SJSA1 (cell line): ENCODE measurements around the gene ENOX2. TPM values are rescaled to one million over a fixed set of nuclear protein-coding genes. Genes with fewer than 3 reads are reported as not detected.
A peak's percentile ranks its signal among the peaks of the same experiment; 100 is the strongest.

Experiments used
- DNase-seq, 2 experiments: peaks; one replicate each; pipeline ENCODE4 v3.0.0-alpha.2; 2015 to 2020; ENCODE audit warnings: low spot score in 2 of 2, low read depth in 1 of 2
- H3K27ac ChIP-seq: fragments of 250-450 bp; sonication (Bioruptor Pico); 2 replicates; pipeline ENCODE4 v1.5.1; 2020; ENCODE audit warnings: mild to moderate bottlenecking, moderate library complexity
- H3K27me3 ChIP-seq: fragments of 250-450 bp; sonication (Bioruptor Pico); replicated peaks from 2 replicates; pipeline ENCODE4 v1.5.1; 2020; ENCODE audit warnings: mild to moderate bottlenecking, moderate library complexity
- H3K36me3 ChIP-seq: fragments of 250-450 bp; sonication (Bioruptor Pico); 2 replicates; pipeline ENCODE4 v1.5.1; 2020; ENCODE audit warnings: mild to moderate bottlenecking
- H3K4me1 ChIP-seq: fragments of 250-450 bp; sonication (Bioruptor Pico); replicated peaks from 2 replicates; pipeline ENCODE4 v1.6.1; 2021; ENCODE audit warnings: mild to moderate bottlenecking
- H3K4me3 ChIP-seq: fragments of 250-450 bp; sonication (Bioruptor Pico); 2 replicates; pipeline ENCODE4 v1.5.1; 2020; ENCODE audit warnings: mild to moderate bottlenecking
- H3K9me3 ChIP-seq: fragments of 250-450 bp; sonication (Bioruptor Pico); replicated peaks from 2 replicates; pipeline ENCODE4 v1.5.1; 2020; ENCODE audit warnings: mild to moderate bottlenecking
- total RNA-seq: library from RNA; depleted of rRNA; stranded (reverse); fragments of >200 nt; shearing (Covaris generic); gene quantifications from 2 replicates; pipeline ENCODE4 v1.2.3, GENCODE V29; 2014

The ENOX2 gene
- total RNA-seq, 1 experiment from 2014 or later, result 12.5 TPM

DNA sequence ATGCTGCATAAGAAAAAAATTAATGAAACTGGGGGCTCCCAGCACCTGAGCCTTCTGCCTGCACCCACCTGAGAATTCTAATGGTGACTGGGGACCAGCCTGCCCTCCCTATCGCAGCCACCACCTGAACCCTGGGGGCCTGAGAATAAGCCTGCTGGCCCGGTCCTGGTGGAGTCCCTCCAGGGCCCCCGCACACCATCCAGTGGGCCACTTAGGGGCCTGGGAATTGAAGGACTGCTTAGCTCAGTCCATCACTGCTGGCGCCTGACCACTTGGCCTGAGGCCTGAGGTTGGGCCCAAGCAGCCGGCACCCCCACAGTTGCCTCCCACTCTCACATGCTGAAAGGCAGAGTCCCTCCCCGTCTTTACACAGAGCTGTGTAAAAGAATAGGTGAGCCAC lies 230.8 kb downstream of the ENOX2 start:
- Histone ChIP-seq H3K27ac (no peak overlapping the region), H3K27me3 (no peaks in the 10 kb centered on the region), H3K4me1 (peaks cover 8% of the 10 kb centered on the region), H3K4me3 (no peak overlapping the region), H3K36me3 (no peaks in the 10 kb centered on the region), H3K9me3 (no peaks in the 10 kb centered on the region)
- DNase-seq, result no peak

GRCh38 chrX:130669233-130669632 lies 233.8 kb downstream of the ENOX2 start:
- DNase-seq, result peak in 1 of 2 experiments; percentile 10
- Histone ChIP-seq H3K9me3 (no peaks in the 10 kb centered on the region), H3K27ac (no peak overlapping the region)

DNA sequence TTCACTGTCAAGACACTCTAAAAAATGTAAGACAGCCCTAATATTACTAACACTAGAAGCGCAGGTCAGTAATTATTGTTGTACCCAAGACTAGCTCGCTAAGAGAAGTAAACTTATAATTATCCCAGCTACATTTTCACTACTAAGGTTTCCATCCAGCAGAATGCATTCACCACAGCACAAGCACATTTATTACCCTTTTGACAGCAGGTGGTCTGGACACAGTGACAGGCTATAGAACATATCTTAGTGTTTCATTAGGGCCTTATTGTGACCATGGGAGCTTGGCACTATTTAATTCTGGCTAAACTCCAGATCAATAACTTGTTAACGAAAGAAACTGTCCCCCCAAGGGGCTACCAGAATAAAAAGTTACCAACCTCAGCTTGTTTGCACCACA lies 237.7 kb downstream of the ENOX2 start:
- DNase-seq, result no peak
- Histone ChIP-seq H3K36me3 (no peaks in the 10 kb centered on the region), H3K27me3 (no peaks in the 10 kb centered on the region), H3K4me3 (no peak overlapping the region), H3K9me3 (no peaks in the 10 kb centered on the region), H3K27ac (no peak overlapping the region), H3K4me1 (peaks cover 8% of the 10 kb centered on the region)

More at GRCh38 chrX:130669233-130669632, 233.8 kb downstream of the ENOX2 start:
- H3K36me3 ChIP-seq, result no peaks in the 10 kb centered on the region
- peaks cover 8% of the 10 kb centered on the region for H3K4me1 ChIP-seq
- H3K27me3 ChIP-seq, result no peaks in the 10 kb centered on the region
- H3K4me3 ChIP-seq, result no peak overlapping the region

GRCh38 chrX:130658310-130658709 lies 244.7 kb downstream of the ENOX2 start:
- Histone ChIP-seq H3K36me3 (no peaks in the 10 kb centered on the region), H3K27ac (no peak overlapping the region), H3K4me3 (no peak overlapping the region), H3K27me3 (no peaks in the 10 kb centered on the region), H3K9me3 (no peaks in the 10 kb centered on the region), H3K4me1 (no peaks in the 10 kb centered on the region)
- no peak for DNase-seq

DNA sequence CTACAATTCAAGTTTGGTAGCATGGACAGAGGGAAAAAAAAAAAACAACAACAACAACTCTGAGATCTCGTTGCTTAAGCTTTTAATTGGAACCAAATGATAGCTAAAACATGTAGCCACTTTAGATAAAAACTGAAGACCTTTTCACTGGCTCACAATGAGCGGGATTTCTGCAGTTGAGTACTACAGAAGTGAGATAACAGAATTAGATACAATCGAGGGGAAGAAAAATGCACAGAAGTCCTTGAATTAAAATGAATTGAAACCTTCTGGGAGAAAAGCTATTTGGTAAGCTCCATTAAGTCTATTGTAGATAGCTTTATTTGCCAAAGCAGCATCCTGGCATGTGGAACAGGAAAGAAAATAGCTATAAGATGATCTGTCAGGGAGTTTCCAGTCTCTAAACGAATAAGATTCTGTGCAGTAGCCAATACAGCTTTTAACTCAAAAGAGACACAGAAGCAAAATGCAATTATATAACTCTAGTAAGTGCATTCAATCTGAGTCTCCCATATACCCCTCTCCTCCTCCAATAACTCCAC lies 248.5 kb downstream of the ENOX2 start:
- DNase-seq, result no peak
- H3K36me3 ChIP-seq, result no peaks in the 10 kb centered on the region
- H3K27ac ChIP-seq, result no peak overlapping the region
- H3K27me3 ChIP-seq, result no peaks in the 10 kb centered on the region
- no peaks in the 10 kb centered on the region for H3K4me1 ChIP-seq
- no peak overlapping the region for H3K4me3 ChIP-seq
- H3K9me3 ChIP-seq, result no peaks in the 10 kb centered on the region

GRCh38 chrX:130652824-130653578 lies 250.0 kb downstream of the ENOX2 start:
- Histone ChIP-seq H3K9me3 (no peaks in the 10 kb centered on the region), H3K4me3 (no peak overlapping the region), H3K4me1 (no peaks in the 10 kb centered on the region), H3K36me3 (no peaks in the 10 kb centered on the region), H3K27ac (no peak overlapping the region), H3K27me3 (no peaks in the 10 kb centered on the region)
- DNase-seq, result no peak

DNA sequence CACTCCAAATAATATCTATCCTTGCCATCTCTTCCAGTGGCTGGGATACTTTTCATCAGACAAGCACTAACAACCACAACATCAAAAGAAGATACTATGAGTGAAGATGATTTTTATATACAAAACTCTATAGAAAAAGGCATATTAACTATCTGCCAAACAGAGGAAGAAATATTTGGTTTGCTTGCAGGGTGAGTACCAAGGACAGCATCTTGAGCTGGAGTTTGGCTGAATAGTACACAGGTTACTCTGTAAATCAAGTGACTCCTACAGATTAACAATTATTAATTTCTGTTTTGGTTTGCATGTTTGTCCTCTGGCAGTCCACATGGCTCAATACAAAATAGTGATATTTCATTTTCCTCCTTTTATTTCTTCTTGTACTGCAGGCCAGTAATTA lies 253.3 kb downstream of the ENOX2 start:
- Histone ChIP-seq H3K36me3 (no peaks in the 10 kb centered on the region), H3K4me1 (no peaks in the 10 kb centered on the region), H3K27ac (no peak overlapping the region)

DNA sequence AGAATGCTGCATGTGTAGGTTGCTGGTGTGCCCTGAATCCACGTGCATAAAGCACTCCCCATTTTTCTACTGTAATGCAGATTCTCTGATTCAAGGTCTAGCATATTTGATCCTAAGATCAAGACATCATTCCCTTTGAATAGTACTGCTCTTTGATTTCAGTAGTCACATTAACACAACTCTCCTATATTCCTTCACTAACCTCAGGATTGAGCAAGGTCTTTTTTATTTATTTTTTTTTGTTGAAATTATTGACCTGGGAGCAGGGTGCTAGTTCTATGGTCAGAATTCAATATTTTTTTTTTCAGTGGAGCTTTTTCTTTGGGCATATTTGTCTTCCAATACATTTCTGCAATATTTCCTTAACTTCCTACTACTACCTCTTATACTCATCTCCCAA lies 255.5 kb downstream of the ENOX2 start:
- no peaks in the 10 kb centered on the region for H3K36me3 ChIP-seq
- no peaks in the 10 kb centered on the region for H3K9me3 ChIP-seq
- no peaks in the 10 kb centered on the region for H3K4me1 ChIP-seq

More for the DNA sequence above, 253.3 kb downstream of the ENOX2 start:
- no peaks in the 10 kb centered on the region for H3K9me3 ChIP-seq
- H3K27me3 ChIP-seq, result no peaks in the 10 kb centered on the region
- H3K4me3 ChIP-seq, result no peak overlapping the region
- no peak for DNase-seq

GRCh38 chrX:130645955-130646583 lies 256.9 kb downstream of the ENOX2 start:
- DNase-seq, result no peak
- Histone ChIP-seq H3K27me3 (no peaks in the 10 kb centered on the region), H3K4me3 (no peak overlapping the region), H3K27ac (no peak overlapping the region), H3K4me1 (no peaks in the 10 kb centered on the region), H3K9me3 (no peaks in the 10 kb centered on the region), H3K36me3 (no peaks in the 10 kb centered on the region)

More for the DNA sequence above, 255.5 kb downstream of the ENOX2 start:
- Histone ChIP-seq H3K27ac (no peak overlapping the region), H3K4me3 (no peak overlapping the region), H3K27me3 (no peaks in the 10 kb centered on the region)
- no peak for DNase-seq

GRCh38 chrX:130637591-130637990 lies 265.4 kb downstream of the ENOX2 start:
- Histone ChIP-seq H3K27ac (no peak overlapping the region), H3K4me3 (no peak overlapping the region)
- no peak for DNase-seq

GRCh38 chrX:130636277-130636676 lies 266.7 kb downstream of the ENOX2 start:
- no peaks in the 10 kb centered on the region for H3K27me3 ChIP-seq
- no peaks in the 10 kb centered on the region for H3K9me3 ChIP-seq
- no peak overlapping the region for H3K27ac ChIP-seq
- DNase-seq, result no peak
- no peaks in the 10 kb centered on the region for H3K36me3 ChIP-seq
- no peaks in the 10 kb centered on the region for H3K4me1 ChIP-seq
- H3K4me3 ChIP-seq, result no peak overlapping the region

More at GRCh38 chrX:130637591-130637990, 265.4 kb downstream of the ENOX2 start:
- H3K9me3 ChIP-seq, result no peaks in the 10 kb centered on the region
- no peaks in the 10 kb centered on the region for H3K4me1 ChIP-seq
- H3K36me3 ChIP-seq, result no peaks in the 10 kb centered on the region
- no peaks in the 10 kb centered on the region for H3K27me3 ChIP-seq

GRCh38 chrX:130631011-130631410 lies 272.0 kb downstream of the ENOX2 start:
- Histone ChIP-seq H3K9me3 (no peaks in the 10 kb centered on the region), H3K27me3 (no peaks in the 10 kb centered on the region), H3K36me3 (no peaks in the 10 kb centered on the region), H3K4me3 (no peak overlapping the region), H3K27ac (no peak overlapping the region), H3K4me1 (no peaks in the 10 kb centered on the region)
- DNase-seq, result no peak

GRCh38 chrX:130628516-130628915 lies 274.5 kb downstream of the ENOX2 start:
- H3K9me3 ChIP-seq, result no peaks in the 10 kb centered on the region
- no peaks in the 10 kb centered on the region for H3K4me1 ChIP-seq
- DNase-seq, result no peak
- no peak overlapping the region for H3K4me3 ChIP-seq
- no peaks in the 10 kb centered on the region for H3K36me3 ChIP-seq
- H3K27me3 ChIP-seq, result no peaks in the 10 kb centered on the region
- H3K27ac ChIP-seq, result no peak overlapping the region

- H3K9me3 ChIP-seq, result no peaks in the 10 kb centered on the region
- no peaks in the 10 kb centered on the region for H3K36me3 ChIP-seq
- no peaks in the 10 kb centered on the region for H3K4me1 ChIP-seq
- H3K27me3 ChIP-seq, result no peaks in the 10 kb centered on the region
- H3K27ac ChIP-seq, result no peak overlapping the region
- no peak overlapping the region for H3K4me3 ChIP-seq
- DNase-seq, result no peak
These were observed 276.5 kb downstream of the ENOX2 start for GRCh38 chrX:130626521-130626920.
